ENCODE data around the gene IGSF23.

The IGSF23 gene

DNA sequence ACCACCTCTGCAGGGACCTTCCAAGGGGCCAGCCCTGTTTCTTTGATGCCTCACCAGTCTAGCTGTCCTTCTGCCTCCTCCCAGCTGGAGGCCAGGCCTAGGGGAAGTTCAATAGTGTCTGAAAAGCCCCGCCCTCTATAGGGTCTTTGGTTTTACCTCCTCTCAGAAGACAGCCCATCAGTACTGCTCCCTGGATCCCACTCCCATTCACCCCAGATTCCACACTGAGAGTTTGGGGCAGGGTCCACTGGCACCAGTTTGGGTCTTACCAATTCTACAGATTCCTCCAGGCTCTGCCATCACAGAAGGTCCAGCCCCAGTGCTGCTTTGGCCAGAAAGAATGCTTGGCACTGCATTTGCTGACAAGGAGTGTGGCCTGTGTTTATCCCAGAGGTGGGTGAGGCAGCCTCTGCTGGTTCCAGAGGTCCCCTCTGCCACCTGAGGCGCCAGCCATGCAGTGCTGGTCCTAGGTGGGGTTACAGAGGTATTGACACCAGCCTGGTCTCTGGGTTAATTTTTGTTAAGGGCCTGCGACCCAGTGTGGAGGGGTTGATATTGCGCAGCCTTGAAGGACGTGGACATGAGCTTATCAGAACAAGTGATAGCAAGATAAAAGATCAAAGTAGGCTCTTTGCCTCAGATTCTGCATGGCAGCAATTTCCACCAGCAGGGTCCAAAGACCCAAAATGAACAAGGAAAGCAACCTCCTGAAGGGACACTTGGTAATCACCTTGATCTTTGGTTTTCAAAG is 41.4 kb upstream of the IGSF23 start:
- peaks cover 14% of the 10 kb centered on the region for H3K27me3 Mint-ChIP-seq (ENCODE audit: low read depth, poor library complexity)

DNA sequence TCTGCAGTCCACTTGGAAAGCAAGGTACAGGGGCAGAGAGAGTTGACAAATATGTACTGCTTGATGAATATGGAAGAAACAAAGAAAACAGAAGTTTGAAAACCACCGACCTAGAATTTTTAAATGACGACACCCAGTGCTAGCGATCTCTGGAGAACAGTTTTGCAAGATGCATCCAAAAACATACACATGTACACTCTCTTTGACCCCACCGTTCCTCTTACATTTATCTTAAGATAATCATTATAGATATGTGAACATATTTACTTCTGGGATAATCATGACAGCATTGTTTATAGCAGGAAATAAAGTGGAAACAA is 40.8 kb upstream of the IGSF23 start:
- Mint-ChIP-seq H3K4me3 (no peak overlapping the region), H3K27me3 (ENCODE audit: low read depth, poor library complexity) (peaks cover 9% of the 10 kb centered on the region), H3K27ac (no peak overlapping the region), H3K4me1 (peaks cover 18% of the 10 kb centered on the region), H3K9me3 (peaks cover 9% of the 10 kb centered on the region), H3K36me3 (ENCODE audit: low read depth) (no peaks in the 10 kb centered on the region)
- TF ChIP-seq, protein P1, sequence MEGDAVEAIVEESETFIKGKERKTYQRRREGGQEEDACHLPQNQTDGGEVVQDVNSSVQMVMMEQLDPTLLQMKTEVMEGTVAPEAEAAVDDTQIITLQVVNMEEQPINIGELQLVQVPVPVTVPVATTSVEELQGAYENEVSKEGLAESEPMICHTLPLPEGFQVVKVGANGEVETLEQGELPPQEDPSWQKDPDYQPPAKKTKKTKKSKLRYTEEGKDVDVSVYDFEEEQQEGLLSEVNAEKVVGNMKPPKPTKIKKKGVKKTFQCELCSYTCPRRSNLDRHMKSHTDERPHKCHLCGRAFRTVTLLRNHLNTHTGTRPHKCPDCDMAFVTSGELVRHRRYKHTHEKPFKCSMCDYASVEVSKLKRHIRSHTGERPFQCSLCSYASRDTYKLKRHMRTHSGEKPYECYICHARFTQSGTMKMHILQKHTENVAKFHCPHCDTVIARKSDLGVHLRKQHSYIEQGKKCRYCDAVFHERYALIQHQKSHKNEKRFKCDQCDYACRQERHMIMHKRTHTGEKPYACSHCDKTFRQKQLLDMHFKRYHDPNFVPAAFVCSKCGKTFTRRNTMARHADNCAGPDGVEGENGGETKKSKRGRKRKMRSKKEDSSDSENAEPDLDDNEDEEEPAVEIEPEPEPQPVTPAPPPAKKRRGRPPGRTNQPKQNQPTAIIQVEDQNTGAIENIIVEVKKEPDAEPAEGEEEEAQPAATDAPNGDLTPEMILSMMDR (IDR thresholded peaks at IDR 0.05): no peak
- no peak for DNase-seq

More for the DNA sequence above, 41.4 kb upstream of the IGSF23 start:
- TF ChIP-seq, protein P1 (IDR thresholded peaks at IDR 0.05): no peak
- Mint-ChIP-seq H3K4me3 (no peak overlapping the region), H3K4me1 (peaks cover 18% of the 10 kb centered on the region), H3K9me3 (peaks cover 9% of the 10 kb centered on the region), H3K36me3 (ENCODE audit: low read depth) (no peaks in the 10 kb centered on the region), H3K27ac (no peak overlapping the region)
- no peak for DNase-seq

GRCh38 chr19:44573183-44573582 is 40.2 kb upstream of the IGSF23 start:
- Mint-ChIP-seq H3K4me3 (no peak overlapping the region), H3K4me1 (peaks cover 18% of the 10 kb centered on the region), H3K27me3 (ENCODE audit: low read depth, poor library complexity) (peaks cover 2% of the 10 kb centered on the region), H3K27ac (no peak overlapping the region), H3K36me3 (ENCODE audit: low read depth) (no peaks in the 10 kb centered on the region), H3K9me3 (peaks cover 9% of the 10 kb centered on the region)
- TF ChIP-seq, protein P1 (IDR thresholded peaks at IDR 0.05): no peak
- no peak for DNase-seq

GRCh38 chr19:44573627-44574026 is 39.7 kb upstream of the IGSF23 start:
- TF ChIP-seq, protein P1 (IDR thresholded peaks at IDR 0.05): no peak
- DNase-seq: no peak
- peaks cover 9% of the 10 kb centered on the region for H3K9me3 Mint-ChIP-seq
- H3K4me1 Mint-ChIP-seq: peaks cover 18% of the 10 kb centered on the region
- no peak overlapping the region for H3K4me3 Mint-ChIP-seq
- H3K36me3 Mint-ChIP-seq (ENCODE audit: low read depth): no peaks in the 10 kb centered on the region
- no peaks in the 10 kb centered on the region for H3K27me3 Mint-ChIP-seq (ENCODE audit: low read depth, poor library complexity)
- no peak overlapping the region for H3K27ac Mint-ChIP-seq

GRCh38 chr19:44574186-44574950 is 39.0 kb upstream of the IGSF23 start:
- H3K27me3 Mint-ChIP-seq (ENCODE audit: low read depth, poor library complexity): no peaks in the 10 kb centered on the region
- peaks cover 18% of the 10 kb centered on the region for H3K4me1 Mint-ChIP-seq
- H3K27ac Mint-ChIP-seq: peak overlapping the region; percentile 84
- H3K9me3 Mint-ChIP-seq: peaks cover 9% of the 10 kb centered on the region
- TF ChIP-seq, protein P1 (IDR thresholded peaks at IDR 0.05): no peak
- no peak for DNase-seq
- no peaks in the 10 kb centered on the region for H3K36me3 Mint-ChIP-seq (ENCODE audit: low read depth)
- no peak overlapping the region for H3K4me3 Mint-ChIP-seq
